ENCODE measurements around the gene THEM4.

THEM4 gene

GRCh38 chr1:151944857-151945575 lies 35.7 kb upstream of the THEM4 start:
- peaks cover 7% of the 10 kb centered on the region for H3K4me1 ChIP-seq (ENCODE audit: control insufficient read depth, insufficient read depth, low read length)
- H3K4me3 ChIP-seq (ENCODE audit: insufficient read depth, low read depth, low read length), result no peak overlapping the region
- WGBS, 2 experiments, result 83 to 91% methylated on average over 3 of the region's 3 CpGs
- no peak overlapping the region for H3K27ac ChIP-seq (ENCODE audit: insufficient read depth, low read depth, low read length, poor library complexity, severe bottlenecking)
- no peaks in the 10 kb centered on the region for H3K27me3 ChIP-seq (ENCODE audit: control insufficient read depth, insufficient read depth, low read length, poor library complexity, severe bottlenecking)
- H3K9me3 ChIP-seq (ENCODE audit: control insufficient read depth, low read length), result no peaks in the 10 kb centered on the region
- H3K36me3 ChIP-seq (ENCODE audit: control insufficient read depth, insufficient read depth, low read length), result no peaks in the 10 kb centered on the region

DNA sequence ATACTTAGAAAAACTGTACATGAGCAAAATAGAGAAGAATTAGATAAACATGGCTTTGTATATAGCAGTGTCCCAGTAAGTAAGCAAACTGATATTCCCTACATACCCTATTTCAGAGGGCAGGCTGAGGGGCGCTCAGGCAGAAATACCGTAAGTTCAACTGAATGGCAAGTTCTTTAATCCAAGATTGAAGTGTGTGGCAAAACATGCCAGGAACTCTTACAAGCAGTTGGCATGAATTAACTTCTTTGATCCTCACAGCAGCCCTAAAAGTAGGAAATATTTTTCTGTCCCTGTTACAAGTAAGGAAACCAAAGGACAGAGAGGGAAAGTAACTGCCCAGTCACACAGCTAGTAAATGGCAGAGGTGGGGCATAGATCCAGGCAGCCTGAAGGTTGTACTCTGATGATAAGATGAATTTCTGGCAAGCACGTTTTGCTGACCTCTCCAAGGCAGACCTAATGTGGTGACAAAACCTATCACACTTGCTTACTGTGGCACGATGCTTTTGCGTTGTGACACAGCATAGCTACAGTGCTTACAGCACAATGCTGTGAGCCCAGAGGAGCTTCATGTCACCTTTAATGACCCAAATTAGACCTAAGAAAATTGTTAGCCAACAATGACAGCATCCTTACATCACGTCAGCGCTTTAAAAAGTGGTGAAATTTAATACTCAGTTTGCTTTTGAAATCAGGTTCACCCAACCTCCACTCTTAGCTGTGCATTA lies 35.0 kb upstream of the THEM4 start:
- Histone ChIP-seq H3K36me3 (ENCODE audit: control insufficient read depth, insufficient read depth, low read length) (no peaks in the 10 kb centered on the region), H3K4me3 (ENCODE audit: insufficient read depth, low read depth, low read length) (no peak overlapping the region), H3K4me1 (ENCODE audit: control insufficient read depth, insufficient read depth, low read length) (peaks cover 7% of the 10 kb centered on the region), H3K27me3 (ENCODE audit: control insufficient read depth, insufficient read depth, low read length, poor library complexity, severe bottlenecking) (no peaks in the 10 kb centered on the region), H3K9me3 (ENCODE audit: control insufficient read depth, low read length) (no peaks in the 10 kb centered on the region), H3K27ac (ENCODE audit: insufficient read depth, low read depth, low read length, poor library complexity, severe bottlenecking) (no peak overlapping the region)
- 73% methylated on average over 7 of the region's 7 CpGs for WGBS, 2 experiments

DNA sequence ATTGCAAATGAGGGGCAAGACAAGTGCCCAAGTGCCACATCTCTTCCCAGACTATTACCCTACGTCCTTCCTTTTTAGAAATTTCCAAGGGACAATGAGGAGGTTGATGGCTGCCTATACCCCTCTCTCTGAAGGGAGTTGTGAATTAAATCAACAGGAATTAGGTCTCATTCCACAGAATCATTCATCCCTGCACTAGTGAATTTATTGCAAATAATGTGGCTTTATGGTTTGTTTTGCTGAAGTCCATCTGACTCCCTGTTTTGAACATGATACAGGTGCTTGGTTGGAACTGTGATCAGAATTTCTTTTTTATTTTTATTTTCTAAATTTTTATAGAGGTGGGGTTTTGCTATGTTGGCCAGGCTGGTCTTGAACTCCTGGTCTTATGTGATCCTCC lies 34.3 kb upstream of the THEM4 start:
- 89 to 100% methylated on average over 1 of the region's 1 CpG for WGBS, 2 experiments
- Histone ChIP-seq H3K9me3 (ENCODE audit: control insufficient read depth, low read length) (no peaks in the 10 kb centered on the region), H3K4me3 (ENCODE audit: insufficient read depth, low read depth, low read length) (no peak overlapping the region), H3K4me1 (ENCODE audit: control insufficient read depth, insufficient read depth, low read length) (peaks cover 7% of the 10 kb centered on the region), H3K27me3 (ENCODE audit: control insufficient read depth, insufficient read depth, low read length, poor library complexity, severe bottlenecking) (no peaks in the 10 kb centered on the region), H3K36me3 (ENCODE audit: control insufficient read depth, insufficient read depth, low read length) (no peaks in the 10 kb centered on the region), H3K27ac (ENCODE audit: insufficient read depth, low read depth, low read length, poor library complexity, severe bottlenecking) (no peak overlapping the region)

GRCh38 chr1:151942882-151943281 lies 33.6 kb upstream of the THEM4 start:
- Histone ChIP-seq H3K9me3 (ENCODE audit: control insufficient read depth, low read length) (no peaks in the 10 kb centered on the region), H3K27me3 (ENCODE audit: control insufficient read depth, insufficient read depth, low read length, poor library complexity, severe bottlenecking) (no peaks in the 10 kb centered on the region), H3K27ac (ENCODE audit: insufficient read depth, low read depth, low read length, poor library complexity, severe bottlenecking) (no peak overlapping the region), H3K4me3 (ENCODE audit: insufficient read depth, low read depth, low read length) (no peak overlapping the region), H3K36me3 (ENCODE audit: control insufficient read depth, insufficient read depth, low read length) (no peaks in the 10 kb centered on the region), H3K4me1 (ENCODE audit: control insufficient read depth, insufficient read depth, low read length) (peaks cover 7% of the 10 kb centered on the region)
- WGBS, 2 experiments, result 88 to 96% methylated on average over 1 of the region's 1 CpG

- H3K27ac ChIP-seq (ENCODE audit: insufficient read depth, low read depth, low read length, poor library complexity, severe bottlenecking), result no peak overlapping the region
- H3K4me1 ChIP-seq (ENCODE audit: control insufficient read depth, insufficient read depth, low read length), result peaks cover 8% of the 10 kb centered on the region
- H3K27me3 ChIP-seq (ENCODE audit: control insufficient read depth, insufficient read depth, low read length, poor library complexity, severe bottlenecking), result no peaks in the 10 kb centered on the region
- 87 to 88% methylated on average over 1 of the region's 1 CpG for WGBS, 2 experiments
- H3K9me3 ChIP-seq (ENCODE audit: control insufficient read depth, low read length), result no peaks in the 10 kb centered on the region
- H3K36me3 ChIP-seq (ENCODE audit: control insufficient read depth, insufficient read depth, low read length), result no peaks in the 10 kb centered on the region
- no peak overlapping the region for H3K4me3 ChIP-seq (ENCODE audit: insufficient read depth, low read depth, low read length)
These were observed 31.2 kb upstream of the THEM4 start for GRCh38 chr1:151940541-151940940.

DNA sequence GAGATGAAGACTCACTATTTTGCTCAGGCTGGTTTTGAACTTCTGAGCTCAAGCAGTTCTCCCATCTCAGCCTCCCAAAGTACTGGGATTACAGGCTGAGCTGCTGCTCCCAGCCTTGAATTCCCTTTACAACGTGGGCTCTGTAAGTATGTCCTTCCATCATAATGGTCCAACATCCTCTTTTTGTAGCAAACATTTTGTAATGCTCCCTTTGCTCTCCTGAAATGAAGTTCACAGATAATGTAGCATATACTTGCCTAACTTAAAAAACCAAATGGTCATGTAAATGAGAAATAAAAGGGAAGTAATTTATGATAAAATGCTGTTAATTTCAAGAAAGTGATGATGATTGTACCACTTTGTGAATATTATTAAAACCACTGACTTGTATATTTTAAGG lies 30.5 kb upstream of the THEM4 start:
- 68 to 82% methylated on average over 1 of the region's 1 CpG for WGBS, 2 experiments
- H3K9me3 ChIP-seq (ENCODE audit: control insufficient read depth, low read length), result no peaks in the 10 kb centered on the region
- no peaks in the 10 kb centered on the region for H3K36me3 ChIP-seq (ENCODE audit: control insufficient read depth, insufficient read depth, low read length)
- no peak overlapping the region for H3K27ac ChIP-seq (ENCODE audit: insufficient read depth, low read depth, low read length, poor library complexity, severe bottlenecking)
- peaks cover 11% of the 10 kb centered on the region for H3K4me1 ChIP-seq (ENCODE audit: control insufficient read depth, insufficient read depth, low read length)
- no peak overlapping the region for H3K4me3 ChIP-seq (ENCODE audit: insufficient read depth, low read depth, low read length)
- H3K27me3 ChIP-seq (ENCODE audit: control insufficient read depth, insufficient read depth, low read length, poor library complexity, severe bottlenecking), result no peaks in the 10 kb centered on the region

GRCh38 chr1:151939141-151939540 lies 29.8 kb upstream of the THEM4 start:
- Histone ChIP-seq H3K27me3 (ENCODE audit: control insufficient read depth, insufficient read depth, low read length, poor library complexity, severe bottlenecking) (no peaks in the 10 kb centered on the region), H3K4me3 (ENCODE audit: insufficient read depth, low read depth, low read length) (no peak overlapping the region), H3K4me1 (ENCODE audit: control insufficient read depth, insufficient read depth, low read length) (peaks cover 15% of the 10 kb centered on the region), H3K27ac (ENCODE audit: insufficient read depth, low read depth, low read length, poor library complexity, severe bottlenecking) (no peak overlapping the region), H3K9me3 (ENCODE audit: control insufficient read depth, low read length) (no peaks in the 10 kb centered on the region), H3K36me3 (ENCODE audit: control insufficient read depth, insufficient read depth, low read length) (no peaks in the 10 kb centered on the region)
- WGBS, 2 experiments, result 79 to 92% methylated on average over 3 of the region's 3 CpGs

DNA sequence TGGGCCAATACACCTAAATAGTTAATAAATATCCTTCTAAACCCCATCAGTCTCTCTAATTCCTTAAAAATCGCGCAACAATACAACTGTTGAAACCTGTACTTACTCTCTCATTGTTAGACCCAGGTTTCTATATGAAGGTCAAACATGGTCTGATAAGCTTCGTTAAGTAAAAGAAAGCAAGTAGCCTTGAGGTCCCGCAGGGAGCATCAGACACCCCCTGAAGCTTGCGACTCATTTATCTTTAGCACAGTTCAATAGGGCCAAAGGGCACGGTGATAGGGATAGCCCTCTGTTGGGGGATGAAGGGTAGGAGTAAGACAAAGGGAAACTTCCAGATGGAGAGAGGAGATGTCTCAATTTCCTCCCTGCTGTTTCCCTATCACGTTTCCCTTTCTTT lies 27.3 kb upstream of the THEM4 start:
- no peak overlapping the region for H3K4me3 ChIP-seq (ENCODE audit: insufficient read depth, low read depth, low read length)
- no peaks in the 10 kb centered on the region for H3K9me3 ChIP-seq (ENCODE audit: control insufficient read depth, low read length)
- WGBS, 2 experiments, result 24 to 26% methylated on average over 7 of the region's 7 CpGs

GRCh38 chr1:151935894-151936602 lies 26.7 kb upstream of the THEM4 start:
- Histone ChIP-seq H3K4me3 (ENCODE audit: insufficient read depth, low read depth, low read length) (no peak overlapping the region), H3K27me3 (ENCODE audit: control insufficient read depth, insufficient read depth, low read length, poor library complexity, severe bottlenecking) (no peaks in the 10 kb centered on the region), H3K4me1 (ENCODE audit: control insufficient read depth, insufficient read depth, low read length) (peaks cover 16% of the 10 kb centered on the region), H3K36me3 (ENCODE audit: control insufficient read depth, insufficient read depth, low read length) (no peaks in the 10 kb centered on the region), H3K27ac (ENCODE audit: insufficient read depth, low read depth, low read length, poor library complexity, severe bottlenecking) (no peak overlapping the region), H3K9me3 (ENCODE audit: control insufficient read depth, low read length) (no peaks in the 10 kb centered on the region)
- 87 to 88% methylated on average over 2 of the region's 2 CpGs for WGBS, 2 experiments

More for the DNA sequence above, 27.3 kb upstream of the THEM4 start:
- Histone ChIP-seq H3K4me1 (ENCODE audit: control insufficient read depth, insufficient read depth, low read length) (peaks cover 16% of the 10 kb centered on the region), H3K36me3 (ENCODE audit: control insufficient read depth, insufficient read depth, low read length) (no peaks in the 10 kb centered on the region), H3K27me3 (ENCODE audit: control insufficient read depth, insufficient read depth, low read length, poor library complexity, severe bottlenecking) (no peaks in the 10 kb centered on the region), H3K27ac (ENCODE audit: insufficient read depth, low read depth, low read length, poor library complexity, severe bottlenecking) (no peak overlapping the region)

DNA sequence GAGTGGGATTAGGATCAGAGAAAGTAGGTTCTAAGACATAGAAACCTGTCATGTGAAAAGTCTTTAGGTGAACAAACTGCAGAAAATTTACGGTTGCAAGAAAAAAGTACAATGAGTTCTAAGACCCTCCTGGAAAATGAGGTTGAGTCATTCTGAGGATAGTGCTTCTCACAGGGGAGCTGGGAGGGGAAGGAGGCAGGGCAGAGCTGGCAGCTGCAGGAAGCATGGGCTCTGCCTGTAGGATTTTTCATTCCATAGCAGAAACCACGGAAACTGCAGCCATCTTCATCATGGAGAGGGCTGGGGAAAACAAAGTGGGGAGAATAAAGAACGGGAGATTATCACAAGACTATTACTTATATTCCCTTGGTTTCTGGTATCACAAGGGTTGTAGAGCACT lies 25.8 kb upstream of the THEM4 start:
- no peaks in the 10 kb centered on the region for H3K9me3 ChIP-seq (ENCODE audit: control insufficient read depth, low read length)
- H3K27me3 ChIP-seq (ENCODE audit: control insufficient read depth, insufficient read depth, low read length, poor library complexity, severe bottlenecking), result no peaks in the 10 kb centered on the region
- WGBS, 2 experiments, result 59 to 74% methylated on average over 3 of the region's 3 CpGs
- no peak overlapping the region for H3K27ac ChIP-seq (ENCODE audit: insufficient read depth, low read depth, low read length, poor library complexity, severe bottlenecking)
- H3K4me1 ChIP-seq (ENCODE audit: control insufficient read depth, insufficient read depth, low read length), result peaks cover 16% of the 10 kb centered on the region
- no peaks in the 10 kb centered on the region for H3K36me3 ChIP-seq (ENCODE audit: control insufficient read depth, insufficient read depth, low read length)
- H3K4me3 ChIP-seq (ENCODE audit: insufficient read depth, low read depth, low read length), result no peak overlapping the region
